ENCODE data around the gene IFITM10. TPM values are rescaled to one million over a fixed set of nuclear protein-coding genes. Genes with fewer than 3 reads are reported as not detected.
A peak's percentile ranks its signal among the peaks of the same experiment; 100 is the strongest.
"Not testable (repeated sequence)": the region's sequence is repeated elsewhere in the genome, so short reads cannot be mapped to it uniquely, and the experiment has no call there.

IFITM10 gene
- total and polyA plus RNA-seq, 12 donors = 0.28 to 267 (median 31.6) TPM

- Histone ChIP-seq H3K27me3 (no peaks in the 10 kb centered on the region), H3K36me3 (replicated peaks in 1 of 2) (no peaks in the 10 kb centered on the region), H3K9me3 (replicated peaks in 1 of 3) (no peaks in the 10 kb centered on the region), H3K4me1 (replicated peaks in 1 of 2) (peaks cover 16 to 18% of the 10 kb centered on the region in 2 donors), H3K27ac (no peak overlapping the region), H3K4me3 (no peak overlapping the region)
- DNase-seq = peak in 5 of 7 donors; percentile 11 to 41 (median 14)
- TF ChIP-seq POLR2A (IDR thresholded peaks at IDR 0.05) = no peak
- TF ChIP-seq CTCF (IDR thresholded peaks at IDR 0.05) = no peak
- intact Hi-C loops (cut with DNase I) = no loop called here
- 41 to 66% (median 53%) methylated on average over 5 of the region's 5 CpGs for WGBS, 4 donors
Observed at GRCh38 chr11:1770528-1770927, 20.1 kb upstream of the IFITM10 start.

GRCh38 chr11:1770061-1770460 is 19.7 kb upstream of the IFITM10 start:
- intact Hi-C loops (cut with DNase I) = no loop called here
- Histone ChIP-seq H3K27me3 (no peaks in the 10 kb centered on the region), H3K4me3 (no peak overlapping the region), H3K36me3 (replicated peaks in 1 of 2) (no peaks in the 10 kb centered on the region), H3K9me3 (replicated peaks in 1 of 3) (no peaks in the 10 kb centered on the region), H3K27ac (no peak overlapping the region), H3K4me1 (replicated peaks in 1 of 2) (peaks cover 16 to 18% of the 10 kb centered on the region in 2 donors)
- peak in 4 of 7 donors; percentile 6 to 42 (median 14) for DNase-seq
- WGBS, 4 donors = 72 to 91% (median 86%) methylated on average over 7 of the region's 7 CpGs
- no peak for TF ChIP-seq POLR2A (IDR thresholded peaks at IDR 0.05)
- no peak for TF ChIP-seq CTCF (IDR thresholded peaks at IDR 0.05)

GRCh38 chr11:1769304-1769936 is 19.0 kb upstream of the IFITM10 start:
- H3K9me3 ChIP-seq (replicated peaks in 1 of 3); H3K4me3 ChIP-seq; intact Hi-C loops (cut with DNase I); H3K36me3 ChIP-seq (replicated peaks in 1 of 2); H3K27me3 ChIP-seq: not testable (repeated sequence)
- peak overlapping the region in 3 of 5 donors; percentile 6 to 68 (median 57) for H3K27ac ChIP-seq
- DNase-seq = peak; percentile 74 to 90 (median 88)
- peaks cover 18 to 20% of the 10 kb centered on the region in 2 donors for H3K4me1 ChIP-seq (replicated peaks in 1 of 2)
- TF ChIP-seq POLR2A (IDR thresholded peaks at IDR 0.05) = peak in 1 of 2 donors; percentile 7
- 45 to 67% (median 57%) methylated on average over 9 of the region's 9 CpGs for WGBS, 4 donors

GRCh38 chr11:1768141-1768469 is 17.7 kb upstream of the IFITM10 start:
- intact Hi-C loops (cut with DNase I) = no loop called here
- no peak for TF ChIP-seq CTCF (IDR thresholded peaks at IDR 0.05)
- no peak for TF ChIP-seq POLR2A (IDR thresholded peaks at IDR 0.05)
- WGBS, 4 donors = 84 to 87% (median 86%) methylated on average over 7 of the region's 7 CpGs
- H3K4me1 ChIP-seq (replicated peaks in 1 of 2) = peaks cover 17 to 20% of the 10 kb centered on the region in 2 donors
- H3K27ac ChIP-seq = no peak overlapping the region
- no peaks in the 10 kb centered on the region for H3K9me3 ChIP-seq (replicated peaks in 1 of 3)
- no peaks in the 10 kb centered on the region for H3K27me3 ChIP-seq
- no peak overlapping the region for H3K4me3 ChIP-seq
- no peaks in the 10 kb centered on the region for H3K36me3 ChIP-seq (replicated peaks in 1 of 2)
- DNase-seq = peak in 3 of 7 donors; percentile 9 to 18 (median 12)
